ENCODE results near the gene GJB4.
A peak's percentile ranks its signal among the peaks of the same experiment; 100 is the strongest.

The GJB4 gene

DNA sequence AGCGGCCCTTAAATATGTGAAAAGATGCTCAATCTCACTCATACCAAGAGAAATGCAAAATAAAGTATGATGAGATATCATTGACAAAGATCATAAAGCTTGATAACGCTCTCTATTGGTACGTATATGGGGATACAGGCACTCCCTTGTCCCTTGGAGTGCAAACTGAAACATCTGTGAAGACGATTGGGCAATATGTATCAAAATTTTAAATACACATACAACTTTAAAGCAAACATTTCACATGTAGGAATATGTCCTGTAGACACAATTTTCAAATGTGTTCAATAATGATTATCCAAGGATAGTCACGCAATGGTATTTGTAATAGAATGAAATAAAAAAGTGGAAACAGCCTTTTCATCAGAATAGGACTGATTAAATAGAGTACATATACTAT, 19.5 kb downstream of the GJB4 start:
- no peak for DNase-seq

DNA sequence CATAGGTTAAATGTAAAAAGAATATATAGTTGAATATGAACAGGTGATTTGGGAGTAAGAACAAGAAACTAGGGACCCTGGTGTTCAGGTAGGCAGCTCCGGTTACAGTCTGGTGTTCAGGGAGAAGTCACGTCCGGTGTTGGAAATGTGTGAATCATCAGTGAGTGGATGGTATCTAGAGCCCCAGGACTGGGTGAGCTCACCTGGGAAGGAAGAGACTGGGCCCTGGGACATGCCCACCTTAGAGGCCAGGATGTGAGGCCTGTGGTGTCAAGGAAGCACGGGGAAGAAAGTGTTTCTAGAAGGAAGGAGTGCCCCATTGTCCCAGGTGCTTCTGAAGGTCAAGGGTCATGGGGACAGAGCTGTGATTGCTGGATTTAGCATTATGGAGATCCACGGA, 20.0 kb downstream of the GJB4 start:
- DNase-seq: no peak

DNA sequence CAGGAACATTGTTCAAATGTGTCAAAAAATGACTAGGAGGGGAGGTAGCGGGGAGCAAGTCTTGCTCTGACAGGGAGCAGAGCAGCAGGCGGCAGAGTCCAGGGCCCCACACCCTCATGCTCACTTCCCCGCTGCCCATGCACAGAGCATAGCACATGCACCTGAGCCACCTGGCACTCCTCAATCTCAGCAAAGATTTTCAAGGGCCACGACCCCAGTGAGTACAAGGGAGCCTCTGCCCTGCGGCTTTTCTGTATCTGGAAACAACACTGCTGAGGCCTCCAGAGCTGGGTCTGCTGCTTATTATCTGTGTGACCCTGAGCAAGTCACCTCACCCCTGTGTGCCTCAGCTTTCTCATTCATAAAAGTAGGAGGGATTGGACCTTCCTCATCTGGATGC, 20.4 kb downstream of the GJB4 start:
- no peak for DNase-seq

DNA sequence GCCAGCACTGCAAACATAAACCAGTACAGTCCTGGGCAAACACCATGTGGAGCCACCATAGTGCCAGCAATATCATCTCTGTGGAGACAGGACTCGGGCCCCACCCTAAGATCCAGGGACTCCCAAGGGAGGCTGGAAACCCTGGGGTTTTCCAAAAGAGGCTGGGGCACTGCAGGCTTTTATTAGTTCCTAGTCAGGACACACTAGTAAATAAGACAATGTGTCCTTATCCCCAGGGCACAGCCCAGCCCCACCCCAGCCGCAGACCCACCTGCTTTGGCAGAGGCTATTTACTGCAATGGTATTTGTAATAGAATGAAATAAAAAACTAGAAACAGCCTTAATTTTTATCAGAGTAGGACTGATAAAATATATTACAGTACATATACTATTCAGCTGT, 21.0 kb downstream of the GJB4 start:
- DNase-seq: no peak

DNA sequence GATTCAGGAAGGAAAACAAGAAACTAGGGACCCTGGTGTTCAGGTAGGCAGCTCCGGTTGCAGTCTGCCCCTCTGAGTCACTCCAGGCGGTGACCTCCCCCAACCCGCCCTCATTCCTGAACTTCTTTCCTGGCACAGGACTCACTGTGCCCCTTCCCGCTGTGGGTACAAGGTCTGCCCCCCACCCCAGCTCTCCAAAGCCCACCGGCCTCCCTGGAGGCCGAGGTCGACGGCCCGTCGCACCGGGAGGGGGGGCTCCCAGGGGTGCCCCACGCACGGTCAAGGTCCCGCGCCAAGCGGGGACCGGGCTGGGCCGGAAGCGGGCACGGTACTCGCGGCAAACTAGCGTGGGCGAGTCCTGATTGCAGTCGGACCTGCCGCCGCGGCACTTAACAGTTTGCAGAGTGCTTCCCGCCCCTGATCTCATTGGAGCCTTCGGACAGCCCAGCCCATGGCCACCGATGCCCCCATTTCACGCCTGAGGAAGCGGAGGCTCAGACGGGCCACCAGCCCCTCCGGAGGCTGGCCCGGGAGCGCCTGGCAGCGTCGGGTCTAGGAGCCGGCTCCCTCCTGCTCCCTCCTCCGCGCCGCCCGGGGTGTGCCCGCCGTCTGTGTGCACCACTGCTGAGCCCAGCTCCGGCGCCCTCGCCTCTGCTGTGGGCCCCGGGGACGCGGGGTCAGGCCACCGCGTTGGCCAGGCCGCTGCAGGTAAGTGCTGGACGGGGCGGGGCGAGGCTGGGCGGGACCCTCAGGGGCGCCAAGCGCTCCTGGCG, 21.7 kb downstream of the GJB4 start, which contains the start of gene GJB3:
Gene GJB3 (plus strand): TSS at position 144 of the 773 bp plus-strand sequence. CDS start 3,549 bp downstream, outside the sequence.
- DNase-seq: no peak

DNA sequence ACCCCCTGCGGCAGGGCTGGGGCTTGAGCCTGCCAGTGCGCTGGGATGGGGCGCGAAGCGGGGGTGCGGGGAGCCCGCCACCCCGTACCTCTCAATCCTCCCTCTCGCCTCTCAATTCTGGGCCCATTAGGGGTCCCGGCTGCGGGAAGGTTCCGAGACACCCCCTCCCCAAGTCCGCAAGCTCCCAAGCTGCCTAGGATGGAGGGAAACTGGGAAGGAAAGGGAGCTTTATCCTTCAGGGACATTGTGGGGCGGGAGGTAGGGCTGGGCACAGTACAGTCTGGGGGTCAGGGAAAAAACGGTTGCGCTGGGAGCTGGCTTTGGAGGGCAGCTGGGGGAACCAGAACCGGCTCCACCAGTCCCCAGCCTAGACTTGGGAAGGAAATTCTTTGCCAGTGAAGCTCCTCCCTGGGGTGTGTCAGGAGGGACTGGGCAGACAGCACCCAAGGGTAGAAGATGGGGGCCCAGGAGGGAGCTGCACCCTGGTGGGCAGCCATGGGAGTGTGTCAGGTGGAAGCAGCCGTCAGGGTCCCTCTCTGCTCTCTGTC, 22.4 kb downstream of the GJB4 start:
- no peak for DNase-seq

DNA sequence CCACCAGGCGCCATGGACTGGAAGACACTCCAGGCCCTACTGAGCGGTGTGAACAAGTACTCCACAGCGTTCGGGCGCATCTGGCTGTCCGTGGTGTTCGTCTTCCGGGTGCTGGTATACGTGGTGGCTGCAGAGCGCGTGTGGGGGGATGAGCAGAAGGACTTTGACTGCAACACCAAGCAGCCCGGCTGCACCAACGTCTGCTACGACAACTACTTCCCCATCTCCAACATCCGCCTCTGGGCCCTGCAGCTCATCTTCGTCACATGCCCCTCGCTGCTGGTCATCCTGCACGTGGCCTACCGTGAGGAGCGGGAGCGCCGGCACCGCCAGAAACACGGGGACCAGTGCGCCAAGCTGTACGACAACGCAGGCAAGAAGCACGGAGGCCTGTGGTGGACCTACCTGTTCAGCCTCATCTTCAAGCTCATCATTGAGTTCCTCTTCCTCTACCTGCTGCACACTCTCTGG, 25.2 kb downstream of the GJB4 start:
- no peak for DNase-seq

DNA sequence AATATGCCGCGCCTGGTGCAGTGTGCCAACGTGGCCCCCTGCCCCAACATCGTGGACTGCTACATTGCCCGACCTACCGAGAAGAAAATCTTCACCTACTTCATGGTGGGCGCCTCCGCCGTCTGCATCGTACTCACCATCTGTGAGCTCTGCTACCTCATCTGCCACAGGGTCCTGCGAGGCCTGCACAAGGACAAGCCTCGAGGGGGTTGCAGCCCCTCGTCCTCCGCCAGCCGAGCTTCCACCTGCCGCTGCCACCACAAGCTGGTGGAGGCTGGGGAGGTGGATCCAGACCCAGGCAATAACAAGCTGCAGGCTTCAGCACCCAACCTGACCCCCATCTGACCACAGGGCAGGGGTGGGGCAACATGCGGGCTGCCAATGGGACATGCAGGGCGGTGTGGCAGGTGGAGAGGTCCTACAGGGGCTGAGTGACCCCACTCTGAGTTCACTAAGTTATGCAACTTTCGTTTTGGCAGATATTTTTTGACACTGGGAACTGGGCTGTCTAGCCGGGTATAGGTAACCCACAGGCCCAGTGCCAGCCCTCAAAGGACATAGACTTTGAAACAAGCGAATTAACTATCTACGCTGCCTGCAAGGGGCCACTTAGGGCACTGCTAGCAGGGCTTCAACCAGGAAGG, 25.8 kb downstream of the GJB4 start:
- no peak for DNase-seq

DNA sequence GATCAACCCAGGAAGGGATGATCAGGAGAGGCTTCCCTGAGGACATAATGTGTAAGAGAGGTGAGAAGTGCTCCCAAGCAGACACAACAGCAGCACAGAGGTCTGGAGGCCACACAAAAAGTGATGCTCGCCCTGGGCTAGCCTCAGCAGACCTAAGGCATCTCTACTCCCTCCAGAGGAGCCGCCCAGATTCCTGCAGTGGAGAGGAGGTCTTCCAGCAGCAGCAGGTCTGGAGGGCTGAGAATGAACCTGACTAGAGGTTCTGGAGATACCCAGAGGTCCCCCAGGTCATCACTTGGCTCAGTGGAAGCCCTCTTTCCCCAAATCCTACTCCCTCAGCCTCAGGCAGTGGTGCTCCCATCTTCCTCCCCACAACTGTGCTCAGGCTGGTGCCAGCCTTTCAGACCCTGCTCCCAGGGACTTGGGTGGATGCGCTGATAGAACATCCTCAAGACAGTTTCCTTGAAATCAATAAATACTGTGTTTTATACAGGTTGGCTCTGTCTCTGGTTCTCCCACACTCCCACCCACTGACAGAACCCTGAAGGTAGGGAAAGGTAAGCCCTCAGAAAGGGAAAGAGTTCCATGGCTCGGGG, 26.4 kb downstream of the GJB4 start:
- DNase-seq: no peak

DNA sequence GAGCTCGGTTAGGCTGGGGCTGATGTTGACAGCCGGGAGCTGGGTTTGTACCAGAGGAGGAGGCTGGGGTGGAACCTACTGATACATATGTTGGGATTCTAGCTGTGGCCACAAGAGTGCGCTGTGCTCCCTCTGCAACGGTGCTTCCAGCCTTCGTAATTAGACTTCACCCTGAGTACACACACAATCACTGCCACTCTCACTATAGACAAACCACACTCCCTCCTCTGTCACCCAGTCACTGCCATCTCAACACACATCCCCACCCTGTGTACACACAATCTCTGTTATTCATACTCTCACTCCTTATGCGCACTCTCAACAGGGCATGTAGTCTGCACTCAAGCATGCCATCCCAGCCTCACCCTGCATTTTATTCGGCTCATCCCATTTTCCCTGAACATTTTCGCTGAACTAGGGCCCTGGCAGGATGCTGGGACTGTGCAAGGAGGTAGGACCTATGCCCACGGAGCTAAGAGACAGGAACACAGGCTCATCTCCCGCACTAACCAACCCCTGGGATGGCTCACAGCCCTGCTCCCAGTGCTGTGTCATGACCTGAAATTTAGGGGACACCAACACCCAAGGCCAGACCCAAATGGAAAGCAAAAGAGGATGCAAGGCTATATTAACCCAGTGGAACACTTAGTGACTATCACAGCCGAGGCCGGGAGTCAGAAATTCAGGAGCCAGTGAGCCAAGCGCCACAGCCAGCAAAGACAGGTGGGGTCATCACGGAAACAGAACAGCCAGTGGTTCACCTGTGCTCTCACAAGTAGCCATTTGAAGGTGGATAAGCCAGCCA, 27.2 kb downstream of the GJB4 start:
- DNase-seq: peak; percentile 33 to 72

DNA sequence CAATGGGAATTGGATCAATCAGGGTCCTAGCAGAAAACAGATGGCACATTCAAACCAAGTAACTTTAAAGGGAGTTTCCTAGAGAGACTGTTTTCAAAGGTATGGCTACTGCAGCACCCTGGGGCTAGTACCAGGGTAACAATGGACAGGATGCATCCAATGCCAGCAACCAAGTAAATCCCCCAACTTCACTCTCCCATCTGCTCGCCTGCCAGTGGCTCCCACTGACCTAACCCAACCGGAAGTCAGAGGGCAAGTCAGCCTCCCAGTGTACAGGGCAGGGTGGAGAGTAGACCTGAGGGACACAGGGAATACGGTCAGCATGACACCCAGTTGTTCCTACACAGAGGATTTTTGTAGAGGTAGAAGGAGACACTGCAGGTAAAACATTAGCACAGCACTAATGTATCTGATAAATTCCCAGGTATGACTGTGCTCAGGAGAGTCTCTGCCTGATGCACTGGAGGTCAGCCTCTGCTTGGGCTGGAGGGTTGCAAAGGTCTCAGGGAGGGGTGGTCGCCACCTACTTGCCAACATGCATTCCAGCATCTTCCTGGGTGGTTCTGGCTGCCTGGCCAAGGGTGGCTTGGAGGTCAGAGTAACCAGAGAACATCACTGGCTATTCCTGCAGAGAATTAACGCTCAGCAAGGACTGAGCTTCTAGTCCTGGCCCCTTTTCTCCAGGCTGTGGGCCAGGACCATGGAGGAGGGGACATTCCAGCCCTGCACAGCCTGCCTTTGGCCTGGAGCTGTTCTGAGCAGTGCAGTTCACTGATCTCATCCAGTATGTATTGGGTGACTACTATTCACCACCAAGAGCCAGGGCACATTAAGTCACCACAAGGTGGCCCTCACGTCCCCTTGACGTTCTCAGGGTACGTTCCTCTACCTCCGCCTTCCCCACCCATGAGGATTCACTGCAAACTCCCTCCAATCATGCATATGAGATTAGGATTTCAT, 28.2 kb downstream of the GJB4 start:
- no peak for DNase-seq

DNA sequence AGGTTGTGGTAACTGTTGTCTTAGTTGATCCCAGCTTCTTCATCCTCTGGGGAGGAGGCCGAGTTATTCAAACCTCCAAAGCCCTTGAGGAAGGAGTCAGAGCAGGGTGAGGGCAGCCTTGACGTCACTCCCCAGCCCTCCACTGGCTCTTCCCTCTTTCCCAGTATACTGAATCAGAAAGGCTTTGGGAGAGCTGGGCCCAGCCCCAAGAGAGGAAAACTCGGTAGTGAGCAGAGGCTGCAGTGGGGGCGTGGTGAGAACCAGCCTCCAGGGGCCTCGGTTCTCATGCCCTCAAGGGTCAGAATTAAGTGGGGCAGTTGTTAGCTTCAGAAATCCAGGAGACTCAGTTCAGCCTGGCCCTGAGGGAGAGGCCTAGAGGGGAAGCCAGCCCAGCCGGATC, 31.4 kb downstream of the GJB4 start:
- DNase-seq: no peak

DNA sequence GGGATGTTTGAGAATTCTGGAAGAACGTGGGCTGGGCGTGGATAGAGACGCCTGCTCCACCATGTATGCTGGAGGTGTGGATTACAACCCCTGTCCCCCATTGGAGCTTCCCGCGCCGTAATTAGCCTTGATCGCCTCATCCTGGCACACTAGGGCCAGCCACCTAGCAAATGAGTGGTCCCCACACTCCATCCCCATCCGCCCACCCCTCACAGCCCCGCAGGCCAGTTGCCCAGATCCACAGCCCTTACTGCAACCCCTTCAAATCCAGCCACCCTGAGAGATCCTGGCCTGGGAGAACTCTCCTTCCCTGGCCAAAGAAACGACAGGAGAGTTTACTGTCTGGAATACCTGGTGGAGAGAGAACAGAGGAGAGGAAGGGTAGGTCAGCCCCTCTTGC, 32.9 kb downstream of the GJB4 start:
- DNase-seq: no peak

DNA sequence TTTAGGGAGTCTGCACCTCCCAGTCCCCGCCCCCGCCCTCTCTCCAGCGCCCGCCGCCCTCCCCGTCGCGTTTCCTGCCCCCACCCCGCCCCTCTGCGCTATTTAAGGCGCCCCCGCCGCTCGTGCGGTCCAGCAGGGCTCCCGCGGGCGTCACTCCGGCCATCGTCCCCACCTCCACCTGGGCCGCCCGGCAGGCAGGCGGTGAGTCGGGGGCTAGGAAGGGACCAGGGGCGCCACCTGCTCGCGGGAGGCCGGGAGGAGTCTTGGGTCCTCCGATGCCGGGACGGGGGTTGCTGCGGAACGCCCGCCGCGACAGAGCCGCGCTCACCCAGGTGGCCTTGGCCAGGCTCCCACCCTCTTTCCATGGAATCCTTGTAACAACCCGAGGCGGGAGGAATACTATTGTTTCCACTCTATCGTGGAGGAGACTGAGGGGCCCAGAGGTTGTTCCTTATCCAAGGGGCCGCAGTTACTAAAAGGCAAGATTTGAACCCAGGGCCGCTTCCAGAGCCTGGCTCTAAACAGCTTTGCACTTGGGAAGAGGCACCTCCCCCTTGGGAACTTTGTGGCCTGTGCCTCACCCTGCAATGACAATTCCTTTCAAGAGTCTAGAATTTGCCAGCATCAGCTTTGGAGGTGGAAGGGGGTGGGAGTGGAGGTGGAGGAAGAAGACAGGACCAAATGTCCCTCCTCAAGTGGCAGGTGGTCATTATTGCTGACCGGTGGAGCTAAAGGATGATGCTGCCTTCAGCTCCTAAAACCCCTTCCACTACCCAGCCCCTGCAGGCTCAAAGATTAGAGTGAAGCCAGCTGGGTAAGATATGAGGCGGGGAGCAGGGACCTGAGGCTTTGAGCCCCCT, 33.6 kb downstream of the GJB4 start, which contains the start of gene GJA4:
Gene GJA4 (plus strand): TSS at position 132 of the 860 bp plus-strand sequence. CDS start 1,215 bp downstream, outside the sequence.
- no peak for DNase-seq

DNA sequence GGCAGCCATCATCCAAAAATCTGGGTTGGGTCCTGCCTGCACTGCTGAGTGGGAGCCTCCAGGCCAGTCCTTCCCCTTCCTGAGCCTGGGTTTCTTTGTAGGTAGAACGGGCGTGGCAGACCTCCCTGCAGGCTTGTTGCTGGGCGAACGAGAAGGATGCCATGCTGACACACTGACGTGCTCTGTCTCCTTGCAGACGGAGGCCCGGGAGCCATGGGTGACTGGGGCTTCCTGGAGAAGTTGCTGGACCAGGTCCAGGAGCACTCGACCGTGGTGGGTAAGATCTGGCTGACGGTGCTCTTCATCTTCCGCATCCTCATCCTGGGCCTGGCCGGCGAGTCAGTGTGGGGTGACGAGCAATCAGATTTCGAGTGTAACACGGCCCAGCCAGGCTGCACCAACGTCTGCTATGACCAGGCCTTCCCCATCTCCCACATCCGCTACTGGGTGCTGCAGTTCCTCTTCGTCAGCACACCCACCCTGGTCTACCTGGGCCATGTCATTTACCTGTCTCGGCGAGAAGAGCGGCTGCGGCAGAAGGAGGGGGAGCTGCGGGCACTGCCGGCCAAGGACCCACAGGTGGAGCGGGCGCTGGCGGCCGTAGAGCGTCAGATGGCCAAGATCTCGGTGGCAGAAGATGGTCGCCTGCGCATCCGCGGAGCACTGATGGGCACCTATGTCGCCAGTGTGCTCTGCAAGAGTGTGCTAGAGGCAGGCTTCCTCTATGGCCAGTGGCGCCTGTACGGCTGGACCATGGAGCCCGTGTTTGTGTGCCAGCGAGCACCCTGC, 34.7 kb downstream of the GJB4 start:
- DNase-seq: no peak

DNA sequence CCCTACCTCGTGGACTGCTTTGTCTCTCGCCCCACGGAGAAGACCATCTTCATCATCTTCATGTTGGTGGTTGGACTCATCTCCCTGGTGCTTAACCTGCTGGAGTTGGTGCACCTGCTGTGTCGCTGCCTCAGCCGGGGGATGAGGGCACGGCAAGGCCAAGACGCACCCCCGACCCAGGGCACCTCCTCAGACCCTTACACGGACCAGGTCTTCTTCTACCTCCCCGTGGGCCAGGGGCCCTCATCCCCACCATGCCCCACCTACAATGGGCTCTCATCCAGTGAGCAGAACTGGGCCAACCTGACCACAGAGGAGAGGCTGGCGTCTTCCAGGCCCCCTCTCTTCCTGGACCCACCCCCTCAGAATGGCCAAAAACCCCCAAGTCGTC, 35.2 kb downstream of the GJB4 start:
- no peak for DNase-seq

DNA sequence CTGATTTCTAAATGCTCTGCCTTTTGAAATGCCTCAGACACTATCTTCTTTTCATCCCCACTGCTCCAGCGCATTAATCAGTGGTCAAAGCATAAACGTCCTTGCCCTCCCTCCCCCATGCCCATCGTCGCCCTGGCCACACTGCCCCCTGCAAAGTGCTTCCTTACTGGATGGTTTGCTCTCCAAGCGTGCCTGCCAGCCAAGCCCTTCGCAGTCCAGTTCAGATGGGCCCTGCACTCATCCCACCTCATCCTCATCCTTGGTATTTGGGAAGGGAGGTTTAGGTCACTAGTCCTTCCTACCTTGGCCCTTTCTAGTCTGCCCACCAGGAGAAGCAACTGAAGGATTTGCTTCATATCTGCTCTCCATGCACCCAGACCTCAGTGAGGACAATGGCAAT, 36.4 kb downstream of the GJB4 start:
- no peak for DNase-seq

DNA sequence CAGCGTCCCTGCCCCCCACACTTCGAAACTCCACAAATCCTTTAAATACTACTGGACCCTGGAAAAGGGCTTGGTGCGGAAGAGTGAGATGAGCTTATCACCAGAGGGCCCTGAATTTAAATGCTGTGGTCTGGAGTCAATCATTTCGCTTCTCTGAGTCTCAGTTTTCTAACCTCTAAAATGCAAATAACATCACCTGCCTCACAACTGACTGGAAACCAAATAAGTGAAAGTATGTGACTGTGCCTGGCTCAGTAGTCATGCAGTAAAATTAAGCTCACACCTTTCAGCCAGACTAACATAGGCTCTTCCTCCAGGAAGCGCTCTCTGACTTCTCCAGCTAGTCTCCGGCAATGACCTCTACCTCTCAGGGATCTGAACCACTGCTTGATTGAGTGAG, 37.5 kb downstream of the GJB4 start:
- no peak for DNase-seq

DNA sequence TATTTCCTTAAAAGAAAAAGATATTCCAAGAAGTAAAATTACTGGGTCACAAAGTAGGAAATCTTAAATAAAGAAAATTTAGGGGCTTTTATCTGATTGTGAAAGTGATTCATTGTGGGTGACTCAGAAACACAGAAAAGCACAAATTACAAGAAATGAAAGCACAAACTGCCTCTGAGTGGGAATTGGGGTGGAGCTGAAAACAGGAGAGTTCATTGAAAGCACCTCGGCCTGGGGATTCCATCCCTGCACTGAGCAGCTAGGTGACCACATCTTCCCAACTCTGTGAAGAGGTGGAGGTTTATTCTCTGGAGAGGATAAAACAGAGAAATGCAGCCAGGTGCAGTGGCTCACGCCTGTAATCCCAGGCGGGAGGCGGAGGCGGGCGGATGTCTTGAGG, 40.7 kb downstream of the GJB4 start:
- peak in 1 of 2 donors; percentile 15 for DNase-seq

DNA sequence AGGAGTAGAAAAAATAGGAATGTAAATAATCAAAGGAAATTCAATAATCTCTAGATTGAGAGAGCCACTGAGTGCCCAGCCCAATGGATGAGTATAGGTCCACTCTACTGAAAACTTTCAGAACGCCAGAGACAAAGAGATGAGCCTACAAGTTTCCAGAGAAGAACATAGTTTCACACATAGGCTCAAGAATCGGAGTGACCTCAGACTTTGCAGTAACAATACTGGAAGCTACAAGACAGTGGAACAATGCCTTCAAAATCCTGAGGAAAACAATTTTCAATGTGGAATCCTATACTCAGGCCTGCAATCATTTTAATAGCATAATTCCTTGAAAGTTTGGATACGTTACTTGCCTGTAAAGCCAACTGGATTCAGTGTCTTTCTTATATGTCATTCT, 44.2 kb downstream of the GJB4 start:
- DNase-seq: no peak

Measured in inflammatory macrophage treated with lipopolysaccharide for 1 hour (primary cell).